GM19395 (cell line): ENCODE results near the gene OR51V1.

Experiments used
- ATAC-seq: cut with Tn5 transposase; IDR thresholded peaks from one replicate; pipeline ENCODE4 v1.9.1; 2021; ENCODE audit warnings: mild to moderate bottlenecking, moderate library complexity; ENCODE audit not compliant: unreplicated experiment

OR51V1 gene

DNA sequence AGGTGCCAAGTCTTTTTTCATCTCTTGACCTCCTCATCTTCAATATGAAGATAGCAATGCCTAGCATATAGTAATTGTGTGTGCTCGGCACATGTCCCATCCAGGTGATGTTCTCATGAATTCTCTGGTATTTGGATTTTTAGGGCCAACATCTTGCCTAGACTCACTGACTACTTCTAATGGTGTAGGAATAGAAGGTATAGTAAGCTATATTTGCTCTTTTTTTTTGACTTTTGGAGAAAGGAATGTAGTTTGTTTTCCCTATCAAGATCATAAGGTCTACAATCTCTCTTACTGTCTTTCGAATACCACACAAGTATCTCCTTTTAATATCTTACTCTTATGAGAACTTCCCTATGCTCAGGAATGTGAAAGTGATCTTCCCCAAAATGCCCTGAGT, 30.6 kb upstream of the OR51V1 start:
- ATAC-seq = no peak

DNA sequence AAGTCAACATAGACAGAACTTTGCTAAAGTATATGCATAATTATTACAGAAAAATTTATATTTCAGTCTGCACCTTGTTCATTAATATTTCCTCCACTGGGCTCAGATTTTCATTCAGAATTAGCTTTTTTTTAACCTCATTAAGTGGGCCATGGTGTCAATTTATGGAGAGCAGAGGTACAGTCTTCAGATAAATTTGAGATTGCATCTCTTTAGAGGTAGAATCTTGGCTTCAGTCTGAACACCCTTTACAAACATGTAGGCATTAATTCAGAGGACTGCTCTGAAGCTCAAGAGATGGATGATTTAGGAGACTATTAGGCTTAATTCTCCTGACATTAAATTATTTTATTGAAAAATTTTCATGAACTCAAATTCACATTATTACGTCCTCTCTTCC, 29.8 kb upstream of the OR51V1 start:
- no peak for ATAC-seq

DNA sequence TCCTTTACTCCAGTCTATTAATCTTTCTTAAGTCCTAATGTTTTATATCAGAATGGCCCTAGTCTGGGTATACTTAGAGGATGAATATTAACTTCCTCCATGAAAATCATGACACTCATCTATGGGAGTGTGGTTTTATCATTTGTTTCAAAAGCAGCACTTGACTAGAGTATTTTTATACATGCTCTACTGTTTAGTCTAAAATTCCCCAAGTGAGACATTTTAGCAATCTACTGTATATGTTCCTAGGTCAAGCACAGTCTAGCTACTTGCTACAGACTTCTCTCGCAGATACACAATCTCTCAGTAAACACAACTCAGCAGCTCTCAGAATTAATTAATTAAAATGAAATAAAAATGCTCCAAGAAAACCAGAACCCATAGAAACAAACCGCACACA, 29.3 kb upstream of the OR51V1 start:
- ATAC-seq = no peak

DNA sequence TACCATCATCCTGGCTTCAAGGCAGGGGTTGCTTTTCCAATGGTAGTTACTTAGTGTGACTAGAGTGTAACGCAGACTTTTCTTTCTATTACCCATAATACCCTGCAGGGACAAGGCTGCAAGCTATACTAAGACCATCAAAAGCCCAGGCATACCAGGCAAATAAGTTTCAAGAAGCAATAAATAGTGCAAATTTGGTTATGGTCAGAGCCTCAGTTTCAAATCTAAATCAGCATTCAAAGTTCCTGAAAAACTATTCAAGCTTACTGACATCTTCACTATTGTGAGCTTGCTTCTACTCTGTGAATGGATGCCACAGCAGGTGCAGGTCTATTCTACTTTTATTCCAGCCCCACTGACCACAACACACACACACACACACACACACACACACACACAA, 28.9 kb upstream of the OR51V1 start:
- ATAC-seq = no peak

DNA sequence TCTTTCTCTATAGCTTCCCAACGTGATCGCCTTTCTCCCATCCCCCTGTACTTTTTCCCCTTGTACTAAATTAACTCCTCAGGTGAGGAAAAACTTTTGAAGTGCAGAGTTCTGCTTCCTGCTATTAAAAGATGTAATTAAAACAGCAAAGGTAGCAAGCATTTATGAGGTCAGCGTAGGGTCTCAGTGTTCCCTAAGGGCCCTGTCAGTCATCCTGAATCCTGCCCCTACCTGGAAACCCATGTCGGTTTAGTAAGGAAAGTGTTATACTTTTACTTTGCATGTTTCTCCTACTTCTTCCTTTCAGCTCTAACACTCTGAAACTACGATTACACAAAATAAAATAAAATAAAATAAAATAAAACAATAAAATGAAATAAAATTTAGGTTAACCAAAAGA, 27.6 kb upstream of the OR51V1 start:
- ATAC-seq = no peak

DNA sequence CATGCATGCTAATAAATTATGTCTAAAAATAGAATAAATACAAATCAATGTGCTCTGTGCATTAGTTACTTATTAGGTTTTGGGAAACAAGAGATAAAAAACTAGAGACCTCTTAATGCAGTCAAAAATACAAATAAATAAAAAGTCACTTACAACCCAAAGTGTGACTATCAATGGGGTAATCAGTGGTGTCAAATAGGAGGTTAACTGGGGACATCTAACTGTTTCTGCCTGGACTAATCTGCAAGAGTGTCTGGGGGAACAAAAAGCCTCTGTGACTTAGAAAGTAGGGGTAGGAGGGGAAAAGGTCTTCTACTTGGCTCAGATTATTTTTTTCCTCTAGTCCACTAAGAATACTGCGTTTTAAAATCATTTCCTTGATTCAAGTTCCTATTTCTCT, 27.2 kb upstream of the OR51V1 start:
- ATAC-seq = no peak

DNA sequence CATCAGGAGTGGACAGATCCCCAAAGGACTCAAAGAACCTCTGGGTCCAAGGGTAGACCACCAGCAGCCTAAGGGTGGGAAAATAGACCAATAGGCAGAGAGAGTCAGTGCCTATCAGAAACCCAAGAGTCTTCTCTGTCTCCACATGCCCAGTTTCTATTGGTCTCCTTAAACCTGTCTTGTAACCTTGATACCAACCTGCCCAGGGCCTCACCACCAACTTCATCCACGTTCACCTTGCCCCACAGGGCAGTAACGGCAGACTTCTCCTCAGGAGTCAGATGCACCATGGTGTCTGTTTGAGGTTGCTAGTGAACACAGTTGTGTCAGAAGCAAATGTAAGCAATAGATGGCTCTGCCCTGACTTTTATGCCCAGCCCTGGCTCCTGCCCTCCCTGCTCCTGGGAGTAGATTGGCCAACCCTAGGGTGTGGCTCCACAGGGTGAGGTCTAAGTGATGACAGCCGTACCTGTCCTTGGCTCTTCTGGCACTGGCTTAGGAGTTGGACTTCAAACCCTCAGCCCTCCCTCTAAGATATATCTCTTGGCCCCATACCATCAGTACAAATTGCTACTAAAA, 26.3 kb upstream of the OR51V1 start, which contains the start of gene HBB:
TSS of gene HBB (minus strand) at position 340 of the 579 bp plus-strand sequence. CDS start at position 290, 50 bp downstream.
- ATAC-seq = no peak

DNA sequence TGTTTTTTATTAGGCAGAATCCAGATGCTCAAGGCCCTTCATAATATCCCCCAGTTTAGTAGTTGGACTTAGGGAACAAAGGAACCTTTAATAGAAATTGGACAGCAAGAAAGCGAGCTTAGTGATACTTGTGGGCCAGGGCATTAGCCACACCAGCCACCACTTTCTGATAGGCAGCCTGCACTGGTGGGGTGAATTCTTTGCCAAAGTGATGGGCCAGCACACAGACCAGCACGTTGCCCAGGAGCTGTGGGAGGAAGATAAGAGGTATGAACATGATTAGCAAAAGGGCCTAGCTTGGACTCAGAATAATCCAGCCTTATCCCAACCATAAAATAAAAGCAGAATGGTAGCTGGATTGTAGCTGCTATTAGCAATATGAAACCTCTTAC, 25.0 kb upstream of the OR51V1 start:
- no peak for ATAC-seq

DNA sequence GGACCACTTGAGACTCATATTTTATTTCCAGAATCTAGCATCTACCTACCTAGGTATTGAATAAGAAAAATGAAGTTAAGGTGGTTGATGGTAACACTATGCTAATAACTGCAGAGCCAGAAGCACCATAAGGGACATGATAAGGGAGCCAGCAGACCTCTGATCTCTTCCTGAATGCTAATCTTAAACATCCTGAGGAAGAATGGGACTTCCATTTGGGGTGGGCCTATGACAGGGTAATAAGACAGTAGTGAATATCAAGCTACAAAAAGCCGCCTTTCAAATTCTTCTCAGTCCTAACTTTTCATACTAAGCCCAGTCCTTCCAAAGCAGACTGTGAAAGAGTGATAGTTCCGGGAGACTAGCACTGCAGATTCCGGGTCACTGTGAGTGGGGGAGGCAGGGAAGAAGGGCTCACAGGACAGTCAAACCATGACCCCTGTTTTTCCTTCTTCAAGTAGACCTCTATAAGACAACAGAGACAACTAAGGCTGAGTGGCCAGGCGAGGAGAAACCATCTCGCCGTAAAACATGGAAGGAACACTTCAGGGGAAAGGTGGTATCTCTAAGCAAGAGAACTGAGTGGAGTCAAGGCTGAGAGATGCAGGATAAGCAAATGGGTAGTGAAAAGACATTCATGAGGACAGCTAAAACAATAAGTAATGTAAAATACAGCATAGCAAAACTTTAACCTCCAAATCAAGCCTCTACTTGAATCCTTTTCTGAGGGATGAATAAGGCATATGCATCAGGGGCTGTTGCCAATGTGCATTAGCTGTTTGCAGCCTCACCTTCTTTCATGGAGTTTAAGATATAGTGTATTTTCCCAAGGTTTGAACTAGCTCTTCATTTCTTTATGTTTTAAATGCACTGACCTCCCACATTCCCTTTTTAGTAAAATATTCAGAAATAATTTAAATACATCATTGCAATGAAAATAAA, 24.3 kb upstream of the OR51V1 start:
- no peak for ATAC-seq

DNA sequence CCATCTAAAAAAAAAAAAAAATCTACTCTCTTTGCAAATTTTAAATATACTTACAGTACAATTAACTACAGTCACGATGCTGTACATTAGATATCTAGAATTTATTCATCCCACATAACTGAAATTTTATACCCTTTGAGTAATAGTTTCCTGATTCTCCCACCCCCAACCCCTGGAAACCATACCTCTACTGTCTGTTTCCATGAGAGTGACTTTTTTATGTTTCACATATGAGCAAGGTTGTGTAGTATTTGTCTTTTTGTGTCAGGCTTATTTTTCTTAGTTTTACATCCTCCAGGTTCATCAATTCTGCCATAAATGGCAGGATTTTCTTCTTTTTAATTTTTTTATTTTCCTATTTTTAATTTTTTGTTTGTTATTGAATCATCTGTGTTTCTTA, 23.2 kb upstream of the OR51V1 start:
- no peak for ATAC-seq

DNA sequence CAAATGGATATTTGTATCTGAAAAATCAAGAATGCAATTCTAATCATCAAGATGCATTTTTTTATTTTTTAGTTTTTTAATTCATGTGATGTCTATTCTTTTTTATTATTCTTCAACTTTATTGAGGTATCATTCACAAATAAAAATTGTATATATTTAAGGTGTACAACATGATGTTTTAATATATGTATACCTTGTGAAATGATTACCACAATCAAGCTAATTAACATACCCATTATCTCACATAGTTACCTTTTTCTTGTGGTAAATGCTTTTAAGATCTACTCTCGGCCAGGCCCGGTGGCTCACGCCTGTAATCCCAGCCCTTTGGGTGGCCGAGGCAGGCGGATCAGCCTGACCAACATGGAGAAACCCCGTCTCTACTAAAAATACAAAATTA, 22.7 kb upstream of the OR51V1 start:
- ATAC-seq = no peak

DNA sequence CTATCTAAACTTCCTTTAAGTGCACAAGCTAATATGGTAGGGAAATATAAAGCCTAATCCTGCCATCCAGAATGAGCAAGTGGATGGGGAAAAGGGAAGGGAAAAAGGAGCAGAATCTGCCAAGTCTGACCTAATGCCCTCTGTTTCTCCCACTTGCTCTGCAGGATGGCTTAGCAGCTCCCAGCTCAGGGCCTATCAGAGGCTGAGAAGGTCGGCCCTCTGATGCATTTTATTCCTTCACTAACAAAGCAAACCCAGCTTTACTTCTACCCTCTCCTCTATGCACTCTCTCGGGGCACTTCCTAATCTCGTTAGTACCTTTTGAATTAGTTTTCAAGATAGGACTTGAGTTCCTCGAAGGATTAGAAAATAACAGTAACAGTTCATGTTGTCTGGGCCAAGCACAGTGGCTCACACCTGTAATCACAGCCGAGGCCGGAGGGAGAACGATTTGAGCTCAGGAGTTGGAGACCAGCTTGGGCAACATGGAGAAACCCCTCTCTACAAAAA, 9.9 kb upstream of the OR51V1 start:
- ATAC-seq = no peak

DNA sequence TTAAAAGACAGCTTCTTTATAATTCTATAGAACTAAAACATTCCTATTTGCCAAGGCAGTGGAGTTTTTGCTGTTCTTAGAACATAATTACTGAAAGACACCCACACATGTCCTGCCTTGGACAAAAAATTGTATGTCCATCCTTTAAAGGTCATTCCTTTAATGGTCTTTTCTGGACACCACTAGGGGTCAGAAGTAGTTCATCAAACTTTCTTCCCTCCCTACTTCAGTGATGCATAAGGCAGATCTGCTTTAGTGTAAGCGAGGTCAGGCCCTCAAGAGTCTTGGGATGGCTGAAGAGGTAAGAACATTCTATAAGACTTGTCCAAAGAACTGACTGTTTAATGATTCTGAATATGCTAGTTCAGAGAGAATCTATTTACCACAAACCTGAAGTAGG, 4.3 kb upstream of the OR51V1 start:
- ATAC-seq = no peak

DNA sequence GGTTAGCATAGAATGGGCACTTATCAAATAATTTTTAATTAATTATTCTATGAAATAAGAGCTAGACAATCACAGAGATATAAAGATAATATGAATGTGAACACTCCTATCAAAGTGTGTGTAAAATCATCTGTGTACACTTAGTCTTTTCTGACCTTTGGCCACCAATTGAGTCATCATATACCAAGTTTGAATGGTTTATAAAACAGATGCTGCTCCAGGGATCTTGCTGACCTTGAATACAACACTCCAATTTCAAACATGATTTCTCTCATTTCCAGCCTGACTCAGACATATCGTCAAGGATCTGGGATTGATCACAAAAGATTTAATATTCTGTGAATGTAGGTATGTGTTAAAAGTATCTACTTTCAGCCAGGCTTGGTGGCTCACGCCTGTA, 2.9 kb upstream of the OR51V1 start:
- ATAC-seq = no peak

DNA sequence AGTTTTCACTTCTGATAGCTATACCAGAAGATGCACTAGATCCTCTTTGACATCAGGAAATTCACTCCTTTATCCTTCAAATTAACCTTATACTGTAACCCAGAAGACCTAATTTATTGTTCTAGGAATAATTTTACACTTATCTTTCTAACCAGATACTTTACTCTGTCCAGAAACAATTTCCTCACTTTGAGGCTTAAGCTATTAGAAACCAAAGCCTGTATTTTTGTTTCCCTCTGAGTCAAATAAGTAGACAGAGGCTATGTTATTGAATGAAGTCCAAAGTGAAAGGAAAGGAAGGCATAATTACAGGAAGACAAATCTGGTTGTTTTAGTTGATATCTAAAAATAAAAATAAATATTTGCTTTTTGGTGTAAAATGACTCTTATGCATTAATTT, 2.2 kb downstream of the OR51V1 start:
- no peak for ATAC-seq

DNA sequence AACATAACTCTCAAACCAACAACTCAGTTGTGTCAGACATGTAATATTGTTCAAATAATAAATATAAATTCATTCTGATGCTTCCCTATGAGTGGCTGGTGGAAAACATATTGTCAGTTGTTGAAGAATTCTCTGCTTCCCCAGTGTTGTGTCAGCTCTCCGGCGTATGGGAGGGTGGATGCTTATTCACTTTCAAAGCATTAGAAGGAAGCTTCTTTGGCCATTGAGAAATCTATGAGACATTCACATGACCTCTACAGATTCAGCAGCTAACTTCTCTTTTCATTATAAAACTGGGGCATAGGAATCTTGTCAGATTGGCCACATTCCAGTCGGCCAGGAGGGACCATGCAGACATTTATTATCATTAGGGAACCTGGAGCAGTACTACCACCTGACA, 2.9 kb downstream of the OR51V1 start:
- ATAC-seq = no peak

DNA sequence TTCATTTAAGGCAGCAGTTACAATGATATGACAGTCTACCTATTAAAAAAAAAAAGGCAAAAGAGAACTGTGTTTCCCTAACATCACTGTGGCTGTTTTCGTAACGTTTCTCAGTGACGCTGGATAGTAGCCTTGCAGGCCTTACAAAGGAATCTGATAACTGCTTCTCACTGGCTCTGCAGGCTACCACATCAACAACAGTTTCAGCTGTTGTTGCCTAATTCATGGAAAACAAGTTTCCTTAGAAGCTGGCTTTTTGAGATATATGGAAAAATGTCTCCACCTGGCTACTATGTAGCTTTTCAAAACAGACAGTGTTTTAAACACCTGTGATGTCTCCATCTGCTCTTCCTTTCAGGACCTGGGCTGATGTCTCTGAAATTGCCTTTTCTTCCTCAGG, 3.8 kb downstream of the OR51V1 start:
- ATAC-seq = no peak

DNA sequence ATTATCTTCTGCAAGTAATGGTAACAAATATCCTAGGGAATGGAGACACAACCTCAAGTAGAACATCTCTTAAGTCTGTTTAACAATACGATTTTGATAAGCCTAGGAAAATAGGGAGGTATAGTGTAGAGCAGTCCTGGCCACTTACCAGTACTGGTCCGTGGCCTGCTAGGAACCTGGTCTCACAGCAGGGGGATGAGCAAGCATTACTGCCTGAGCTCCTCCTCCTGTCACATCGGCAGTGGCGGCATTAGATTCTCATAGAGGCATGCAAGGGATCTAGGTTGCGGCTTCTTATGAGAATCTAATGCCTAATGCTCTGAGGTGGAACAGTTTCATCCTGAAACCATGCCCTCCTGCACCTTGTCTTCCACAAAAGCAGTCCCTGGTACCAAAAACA, 4.4 kb downstream of the OR51V1 start:
- no peak for ATAC-seq

DNA sequence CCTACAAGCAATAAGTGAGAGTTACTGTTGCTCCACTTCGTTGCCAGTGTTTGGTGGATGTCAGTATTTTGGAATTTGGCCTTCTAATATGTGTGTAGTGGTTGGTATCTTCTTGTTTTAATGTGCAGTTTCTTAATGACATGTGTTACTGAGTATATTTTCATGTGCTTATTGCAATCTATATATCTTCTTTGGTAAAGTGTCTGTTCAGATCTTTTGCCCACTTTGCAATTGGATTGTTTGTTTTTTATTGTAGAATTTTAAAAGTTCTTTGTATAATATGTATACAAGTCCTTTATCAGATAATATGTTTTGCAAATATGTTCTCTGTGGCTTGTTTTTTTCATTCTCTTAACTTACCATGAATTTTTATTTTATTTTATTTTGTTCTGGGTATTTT, 7.7 kb downstream of the OR51V1 start:
- ATAC-seq = no peak

DNA sequence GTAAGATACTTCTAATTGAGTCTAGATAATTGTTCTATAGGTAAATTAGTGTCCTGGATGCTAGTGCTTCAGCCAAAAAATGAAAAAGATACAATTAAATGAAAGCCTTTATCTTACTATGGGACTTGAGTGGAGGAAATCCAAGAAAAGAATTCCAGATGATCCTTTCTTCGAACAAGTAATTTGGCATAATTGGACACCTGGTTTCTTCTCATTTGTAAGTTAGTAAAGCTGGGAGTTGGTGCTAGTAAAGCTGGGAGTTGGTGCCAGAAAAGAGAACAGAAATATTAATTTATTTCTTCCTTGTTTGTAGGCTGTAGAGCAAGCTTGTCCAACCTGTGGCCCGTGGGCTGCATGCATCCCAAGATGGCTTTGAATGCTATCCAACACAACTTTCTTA, 12.3 kb downstream of the OR51V1 start:
- ATAC-seq = no peak

DNA sequence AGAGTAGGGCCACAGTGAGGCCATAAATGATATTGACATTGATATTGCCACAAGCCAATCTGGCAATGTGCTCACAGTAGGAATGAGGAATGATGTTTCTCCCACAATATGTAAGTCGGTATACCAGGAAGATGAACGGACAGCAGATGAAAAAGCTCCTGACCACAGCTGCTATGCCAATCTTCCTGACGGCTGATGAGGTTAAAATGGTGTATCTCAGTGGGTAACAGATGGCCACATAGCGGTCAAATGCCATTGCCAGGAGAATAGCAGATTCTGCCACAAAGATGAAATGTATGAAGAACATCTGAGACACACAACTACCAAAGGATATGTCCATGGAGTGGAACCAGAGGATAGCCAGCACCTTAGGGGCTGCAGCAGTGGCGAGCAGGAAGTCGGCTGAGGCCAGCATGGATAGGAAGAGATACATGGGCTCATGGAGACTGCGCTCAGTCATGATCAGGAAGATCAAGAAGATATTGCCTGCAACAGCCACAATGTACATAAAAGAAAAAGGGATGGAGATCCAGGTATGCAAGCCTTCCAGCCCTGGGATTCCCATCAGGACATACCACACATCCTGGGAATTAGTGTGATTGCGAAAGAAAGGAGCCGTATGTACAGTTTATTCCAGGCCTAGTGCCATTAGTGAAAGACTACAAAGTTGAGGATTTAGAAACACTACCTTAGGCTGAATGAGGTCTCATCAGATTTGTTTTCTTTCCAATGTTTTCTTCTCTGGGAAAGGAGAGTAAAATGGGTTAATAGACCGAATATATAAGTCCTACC, 22.2 kb downstream of the OR51V1 start:
- no peak for ATAC-seq

DNA sequence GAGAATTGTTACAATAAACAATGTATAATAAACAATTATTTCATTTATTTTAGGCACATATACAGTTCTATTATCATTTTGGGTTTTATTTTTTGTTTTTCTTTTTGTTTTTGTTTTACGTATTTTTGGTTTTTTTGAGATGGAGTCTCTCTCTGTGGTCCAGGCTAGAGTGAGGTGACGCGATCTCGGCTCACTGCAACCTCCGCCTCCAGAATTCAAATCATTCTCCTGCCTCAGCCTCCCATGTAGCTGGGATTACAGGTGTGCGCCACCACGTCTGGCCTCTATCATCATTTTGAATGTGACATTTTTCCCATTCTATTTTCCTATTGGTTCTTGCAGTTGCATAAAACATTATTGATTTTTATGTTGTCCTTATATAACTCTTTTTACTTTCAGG, 25.5 kb downstream of the OR51V1 start:
- no peak for ATAC-seq
